Stimulated activated CD4-positive, alpha-beta T cell treated with anti-CD3 and anti-CD28 coated beads, Interleukin-12 subunit alpha, Interleukin-12 subunit beta, amount 100 ng/mL, for 48 hours (primary cell): ENCODE data around the gene PACSIN2.
"Not testable (repeated sequence)": the region's sequence is repeated elsewhere in the genome, so short reads cannot be mapped to it uniquely, and the experiment has no call there.

Source experiments
- DNase-seq, 3 donors: peaks; one replicate each; pipeline ENCODE4 v3.0.0-alpha.2; 2020; ENCODE audit warnings: low read depth in 2 of 3, low spot score in 1 of 3

The PACSIN2 gene, protein sequence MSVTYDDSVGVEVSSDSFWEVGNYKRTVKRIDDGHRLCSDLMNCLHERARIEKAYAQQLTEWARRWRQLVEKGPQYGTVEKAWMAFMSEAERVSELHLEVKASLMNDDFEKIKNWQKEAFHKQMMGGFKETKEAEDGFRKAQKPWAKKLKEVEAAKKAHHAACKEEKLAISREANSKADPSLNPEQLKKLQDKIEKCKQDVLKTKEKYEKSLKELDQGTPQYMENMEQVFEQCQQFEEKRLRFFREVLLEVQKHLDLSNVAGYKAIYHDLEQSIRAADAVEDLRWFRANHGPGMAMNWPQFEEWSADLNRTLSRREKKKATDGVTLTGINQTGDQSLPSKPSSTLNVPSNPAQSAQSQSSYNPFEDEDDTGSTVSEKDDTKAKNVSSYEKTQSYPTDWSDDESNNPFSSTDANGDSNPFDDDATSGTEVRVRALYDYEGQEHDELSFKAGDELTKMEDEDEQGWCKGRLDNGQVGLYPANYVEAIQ

DNA sequence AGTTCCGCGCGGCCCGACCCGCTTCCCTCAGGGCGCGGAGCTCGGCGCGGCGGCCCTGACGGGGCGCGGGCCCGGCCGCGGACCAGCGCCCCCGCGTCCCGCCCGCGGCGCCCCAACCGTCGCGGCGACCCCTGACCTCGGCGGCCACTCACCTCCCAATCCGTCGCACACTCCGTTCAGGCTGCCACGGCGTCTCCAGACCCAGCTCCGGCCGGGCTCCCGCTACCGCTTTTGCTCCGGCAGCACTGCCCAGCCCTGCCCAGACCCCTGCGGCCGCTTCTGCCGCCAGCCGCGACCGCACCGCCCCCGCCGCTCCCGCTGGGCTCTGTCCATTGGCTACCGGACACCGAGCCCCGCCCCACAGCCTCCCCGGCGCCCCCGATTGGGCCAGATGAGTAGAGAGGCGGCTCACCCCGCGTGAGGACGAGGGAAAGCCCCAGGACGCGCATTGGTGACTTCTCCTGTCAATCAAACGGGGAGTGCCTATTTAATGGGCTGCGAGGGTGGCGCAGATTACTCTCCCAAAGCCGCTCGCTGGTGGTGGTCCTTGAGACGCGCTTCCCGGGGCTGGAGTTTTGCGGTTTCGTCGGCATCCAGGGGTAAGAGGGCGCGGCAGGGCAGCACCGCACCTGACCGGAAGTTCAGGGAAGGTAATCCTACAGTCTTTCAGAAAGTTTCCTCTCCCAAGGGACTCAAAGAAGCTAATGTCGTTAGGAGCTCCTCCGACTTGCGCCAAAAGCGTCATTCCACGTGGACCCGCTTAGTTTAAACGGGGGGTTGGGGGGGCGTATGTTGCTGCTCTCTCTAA, at the start of gene PACSIN2:
TSS of gene PACSIN2 (minus strand) at position 281 of the 808 bp plus-strand sequence. CDS start 103,069 bp downstream, outside the sequence.
- DNase-seq: peak; percentile 98 to 99 (median 98)

- peak; percentile 39 to 50 (median 45) for DNase-seq
These were observed 45.2 kb upstream of the PACSIN2 start for GRCh38 chr22:43060183-43060582.

DNA sequence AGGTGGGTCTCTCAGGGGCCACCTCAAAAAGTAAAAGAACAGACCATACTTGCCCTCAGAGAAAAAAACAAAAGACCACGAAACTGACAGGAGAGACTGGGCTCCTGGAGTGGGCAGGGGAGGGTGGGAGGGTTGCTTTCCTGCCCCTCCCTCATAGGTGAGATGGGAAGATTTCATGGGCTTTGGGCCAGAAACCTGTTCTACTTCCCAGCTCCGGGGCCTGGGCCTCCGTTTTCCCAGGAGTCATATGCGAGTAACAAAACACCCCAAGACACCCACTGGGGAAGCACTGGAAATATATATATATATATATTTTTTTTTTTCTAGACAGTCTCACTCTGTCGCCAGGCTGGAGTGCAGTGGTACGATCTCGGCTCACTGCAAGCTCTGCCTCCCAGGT, 42.7 kb upstream of the PACSIN2 start:
- no peak for DNase-seq

GRCh38 chr22:43053176-43053575, 38.2 kb upstream of the PACSIN2 start:
- DNase-seq: no peak

DNA sequence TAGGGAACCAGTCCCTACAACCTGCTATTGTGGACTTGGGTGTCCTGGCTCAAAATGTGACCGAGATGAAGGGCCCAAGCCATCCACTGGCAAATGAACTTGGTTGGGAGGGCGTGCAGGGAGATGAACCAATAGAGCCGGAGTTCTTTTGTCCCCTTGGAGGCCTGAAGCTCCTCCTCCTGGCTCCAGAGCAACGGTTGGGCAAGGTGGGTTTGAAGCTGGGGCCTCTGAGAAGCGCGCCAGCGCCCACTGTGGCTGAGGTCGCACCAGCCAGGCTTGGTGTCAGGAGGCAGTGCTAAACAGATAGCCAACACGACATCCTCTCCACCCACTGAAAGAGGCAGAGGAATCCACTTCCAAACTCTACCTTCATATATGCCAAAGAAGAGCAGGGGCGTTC, 36.0 kb upstream of the PACSIN2 start:
- DNase-seq: no peak

DNA sequence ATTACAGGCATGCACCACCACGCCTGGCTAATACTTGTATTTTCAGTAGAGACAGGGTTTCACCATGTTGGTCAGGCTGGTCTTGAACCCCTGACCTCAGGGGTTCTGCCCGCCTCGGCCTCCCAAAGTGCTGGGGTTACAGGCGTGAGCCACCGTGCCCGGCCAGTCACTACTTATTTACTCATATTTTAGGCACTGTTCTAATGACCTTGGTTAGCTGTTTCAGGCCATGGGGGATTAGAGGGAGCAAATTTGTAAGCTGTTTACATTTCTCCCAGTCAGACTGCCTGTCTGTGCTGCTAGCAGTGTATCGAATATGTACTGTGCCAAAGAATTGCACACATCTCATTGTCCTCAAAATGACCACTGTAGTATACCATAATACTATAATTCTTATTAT, 32.7 kb upstream of the PACSIN2 start:
- no peak for DNase-seq

DNA sequence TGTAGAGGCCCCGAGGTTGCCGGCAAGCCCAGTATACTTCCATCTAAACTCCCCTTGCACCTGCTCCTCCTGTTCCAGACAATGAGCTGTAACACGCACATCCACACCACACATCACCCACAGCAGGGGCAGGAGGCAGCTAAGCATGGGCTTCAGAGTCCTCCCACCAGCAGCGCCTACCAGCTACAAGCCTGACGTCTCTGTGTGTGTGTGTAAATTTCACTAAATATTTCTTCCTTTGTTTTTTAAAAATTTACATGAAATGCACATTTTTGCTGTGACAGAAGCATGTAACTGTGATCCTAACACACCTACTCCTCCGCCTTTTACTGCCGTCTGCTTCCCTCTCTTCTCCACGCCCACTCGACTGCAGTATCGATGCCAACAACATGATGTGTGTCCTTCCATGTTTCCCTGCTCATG, 29.4 kb upstream of the PACSIN2 start:
- no peak for DNase-seq

DNA sequence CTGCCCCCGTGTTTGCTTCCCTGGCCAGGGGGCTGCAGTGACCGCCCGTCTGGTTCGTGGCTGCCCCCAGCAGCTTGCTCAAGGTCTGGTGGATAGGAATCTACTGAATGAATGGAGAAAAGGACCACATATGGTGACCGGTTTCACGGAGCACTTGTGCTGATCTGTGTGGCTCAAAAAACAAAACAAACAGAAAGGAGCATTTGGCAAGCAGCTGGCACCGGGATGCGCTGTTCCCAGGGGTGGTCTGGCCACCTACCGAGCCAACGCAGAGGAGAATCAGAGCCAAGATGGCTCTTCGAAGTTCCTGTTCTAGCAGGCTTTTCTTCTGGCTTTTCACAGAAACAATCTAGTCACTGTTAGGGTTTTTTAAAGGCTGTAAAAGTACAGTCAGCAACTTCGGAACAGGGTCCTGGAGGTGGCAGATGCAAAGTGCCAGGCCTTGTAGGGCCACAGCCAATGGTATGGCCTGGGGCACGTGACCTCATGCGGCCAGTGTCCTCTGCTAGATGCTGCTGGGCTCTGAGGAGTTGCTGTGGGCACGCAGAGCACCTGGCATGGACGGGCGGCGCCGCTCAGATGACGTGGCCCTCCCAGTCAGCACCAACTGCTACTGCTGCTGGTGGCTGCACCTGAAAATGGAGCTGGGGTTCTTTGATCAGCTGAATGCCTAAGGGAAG, 27.3 kb upstream of the PACSIN2 start:
- no peak for DNase-seq

GRCh38 chr22:43039800-43040199, 24.9 kb upstream of the PACSIN2 start:
- DNase-seq: no peak

DNA sequence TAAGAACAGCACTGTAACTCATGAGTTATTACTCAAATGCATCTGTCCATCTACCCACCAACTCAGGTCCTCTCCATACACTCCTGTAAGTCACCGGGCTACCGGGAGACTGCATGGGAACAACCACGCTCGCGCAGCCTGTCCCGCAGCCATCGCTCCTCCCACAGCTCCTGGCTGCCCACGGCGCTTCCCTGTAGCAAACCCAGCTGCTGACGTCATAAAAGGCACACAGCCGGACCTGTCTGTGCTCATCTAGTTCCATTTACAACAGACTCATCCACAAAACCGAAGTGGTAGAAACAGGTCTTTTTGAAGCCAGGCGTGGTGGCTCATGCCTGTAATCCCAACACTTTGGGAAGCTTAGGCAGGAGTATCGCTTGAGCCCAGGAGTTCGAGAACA, 23.4 kb upstream of the PACSIN2 start:
- DNase-seq: no peak

DNA sequence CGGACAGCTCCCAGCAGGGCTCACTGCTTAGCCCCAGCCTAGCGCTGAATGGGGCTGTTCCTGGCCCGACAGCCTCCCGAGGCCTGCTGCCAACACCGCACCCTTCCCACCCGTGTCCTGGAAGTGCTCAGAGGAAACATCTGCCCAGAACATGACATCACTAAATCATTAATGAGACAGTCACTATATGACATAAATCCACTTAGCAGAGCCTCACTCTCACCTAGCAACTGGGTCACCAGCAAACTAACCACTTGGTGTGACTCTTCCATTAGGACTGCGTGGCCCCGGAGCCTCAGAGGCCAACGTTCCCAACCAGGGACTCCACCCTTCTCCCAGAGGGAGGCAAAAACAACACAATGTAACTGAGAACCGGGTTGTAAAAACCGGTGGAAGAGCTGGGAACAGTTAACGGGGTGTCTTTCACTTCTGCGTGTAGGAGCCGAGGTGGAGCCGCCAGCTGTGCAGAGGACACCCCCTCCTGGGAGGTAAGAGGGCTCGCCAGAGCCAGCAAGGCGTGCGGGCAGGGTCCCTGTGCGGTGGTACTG, 21.4 kb upstream of the PACSIN2 start:
- DNase-seq: no peak

DNA sequence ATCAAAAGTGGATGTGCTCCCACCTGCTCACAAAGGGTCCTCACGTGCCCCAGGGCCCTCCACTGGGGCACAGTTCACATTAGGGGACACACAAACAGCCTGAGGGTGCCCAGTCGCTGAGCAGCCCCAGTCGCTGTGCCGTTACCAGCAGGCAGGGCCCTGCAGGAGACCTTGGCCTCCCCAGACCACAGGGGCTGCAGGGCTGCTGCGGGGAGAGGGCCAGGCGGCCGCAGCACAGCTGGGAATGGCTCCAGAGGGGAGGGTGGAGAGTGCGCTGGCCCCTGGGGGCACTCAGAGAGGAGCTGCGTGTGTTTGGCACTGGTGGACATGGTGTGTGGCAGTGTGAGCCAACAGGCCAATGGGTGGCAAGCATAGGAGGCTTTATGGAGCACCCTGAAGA, 20.3 kb upstream of the PACSIN2 start:
- DNase-seq: no peak

GRCh38 chr22:43031617-43032016, 16.7 kb upstream of the PACSIN2 start:
- no peak for DNase-seq

DNA sequence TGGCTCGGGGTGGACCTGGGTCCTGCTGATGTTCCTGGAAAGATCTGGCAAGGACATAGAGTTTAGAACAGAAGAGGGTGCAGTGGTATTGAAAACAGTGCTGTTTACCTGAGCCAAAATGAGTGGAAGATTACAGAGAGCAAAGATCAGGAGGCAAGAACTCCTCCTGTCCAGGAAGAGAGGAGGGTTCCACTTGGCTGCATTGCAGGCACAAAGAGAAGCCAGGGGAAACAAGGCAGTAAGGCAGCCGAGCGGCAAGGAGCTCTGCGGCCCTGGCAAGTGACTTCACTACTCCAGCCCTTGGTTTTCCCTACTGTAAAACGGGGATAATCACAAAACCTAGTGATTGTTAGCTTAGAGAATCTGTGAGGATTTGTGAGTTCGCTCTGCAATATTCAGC, 3.7 kb upstream of the PACSIN2 start:
- DNase-seq: no peak

DNA sequence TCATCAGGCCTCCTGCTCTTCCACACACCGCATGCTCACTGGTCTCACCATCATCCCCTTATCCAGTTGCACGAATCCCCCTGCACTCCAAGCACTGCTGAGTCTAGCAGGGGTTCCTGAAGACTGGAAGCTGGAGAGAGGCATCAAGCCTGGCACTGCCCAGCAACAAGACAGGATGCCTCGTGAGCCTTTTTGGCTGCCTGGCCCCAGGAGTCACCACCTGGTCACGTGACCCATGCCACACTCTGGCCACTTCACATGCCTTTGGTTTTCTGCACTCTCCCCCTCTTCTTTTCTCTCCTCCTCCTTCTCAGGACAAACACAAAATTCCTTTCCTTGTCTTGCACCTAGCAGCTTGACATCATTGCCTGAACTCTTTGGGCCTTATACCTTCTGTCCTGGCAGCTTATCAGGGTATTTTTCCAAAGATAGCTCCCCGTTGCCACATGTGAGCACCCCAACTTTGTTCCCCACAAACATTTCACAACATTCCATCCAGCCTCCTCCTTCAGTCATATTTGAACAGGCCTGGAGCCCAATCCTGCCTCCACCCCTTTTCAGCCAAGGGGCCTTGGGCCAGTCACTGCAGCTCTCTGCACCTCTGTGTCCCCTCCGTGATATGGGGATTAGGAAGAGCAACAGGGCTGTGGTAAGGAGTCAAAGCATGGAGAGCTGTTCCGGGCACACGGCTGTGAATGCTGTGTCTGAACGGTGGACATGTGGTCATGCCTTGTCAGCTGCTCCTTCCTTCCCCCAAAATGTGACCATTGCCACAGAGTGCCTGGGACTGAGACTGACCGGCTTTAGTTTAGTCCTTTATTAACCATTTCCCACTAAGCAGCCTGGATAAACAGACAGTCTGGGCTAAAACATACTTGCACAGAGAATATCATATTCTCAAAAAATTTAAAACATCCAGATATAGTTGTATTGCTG, 2.8 kb upstream of the PACSIN2 start:
- DNase-seq: no peak

DNA sequence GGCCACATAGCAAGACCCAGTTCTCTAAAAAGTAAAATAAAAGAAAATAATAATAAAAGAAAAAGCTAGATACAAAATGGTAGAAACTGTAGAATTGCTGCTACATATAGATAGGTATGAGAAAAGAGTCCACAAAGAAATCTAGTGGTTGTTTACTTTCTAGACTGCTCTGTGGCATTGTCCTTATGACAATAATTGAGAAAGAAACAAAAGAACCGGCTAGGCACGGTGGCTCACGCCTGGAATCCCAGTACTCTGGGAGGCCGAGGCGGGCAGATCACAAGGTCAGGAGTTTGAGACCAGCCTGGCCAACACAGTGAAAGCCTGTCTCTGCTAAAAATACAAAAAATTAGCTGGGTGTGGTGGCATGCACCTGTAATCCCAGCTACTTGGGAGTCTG, 1.2 kb upstream of the PACSIN2 start:
- DNase-seq: not testable (repeated sequence)

DNA sequence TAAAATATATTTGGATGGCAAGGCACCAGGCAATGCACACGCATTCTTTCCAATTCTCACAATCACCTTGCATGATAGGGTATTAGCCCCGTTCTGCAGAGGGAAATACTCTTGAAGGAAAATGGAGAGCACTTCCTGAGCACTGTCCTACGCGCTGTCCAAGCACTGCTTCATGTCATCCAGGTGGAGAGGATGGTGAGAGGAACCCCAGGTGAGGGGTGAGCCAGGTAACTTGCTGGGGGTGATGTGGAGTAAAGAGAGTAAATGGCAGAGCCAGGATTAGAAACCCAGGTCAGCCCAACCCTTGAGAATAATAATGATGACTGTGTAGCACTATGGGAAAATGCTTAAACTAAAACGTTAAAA, 711 bp upstream of the PACSIN2 start:
- no peak for DNase-seq

DNA sequence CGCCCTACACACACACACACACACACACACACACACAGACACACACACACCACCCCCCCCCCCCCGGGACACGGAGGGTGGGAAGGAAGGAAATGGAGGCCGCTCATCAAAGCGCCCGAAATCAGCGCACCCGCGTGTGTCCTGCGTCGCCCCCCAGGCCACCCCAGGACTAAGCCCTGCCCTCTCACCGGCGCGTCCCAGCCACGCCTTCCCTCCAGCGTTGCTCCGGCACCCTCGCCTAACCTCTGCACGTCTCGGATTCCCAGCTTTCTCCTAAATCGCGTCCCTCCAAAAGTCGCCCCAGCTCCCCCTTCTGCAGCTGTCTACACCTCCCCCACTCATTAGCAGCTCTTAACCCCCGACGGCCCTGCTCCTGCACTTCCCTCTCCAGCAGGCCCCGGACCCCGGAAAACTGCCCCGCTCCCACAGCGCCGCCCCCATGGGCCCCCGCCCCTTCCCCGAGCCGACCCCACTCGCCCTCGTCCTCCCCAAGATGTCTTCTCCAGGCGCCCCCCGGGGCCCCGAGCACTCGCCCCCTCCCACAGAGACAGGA, 557 bp downstream of the PACSIN2 start:
- peak in 2 of 3 donors; percentile 8 to 12 for DNase-seq

- peak in 2 of 3 donors; percentile 10 to 13 for DNase-seq
These were observed 1.3 kb downstream of the PACSIN2 start for GRCh38 chr22:43013355-43014315.
